ENCODE measurements around the gene PDLIM1.

PDLIM1 gene

DNA sequence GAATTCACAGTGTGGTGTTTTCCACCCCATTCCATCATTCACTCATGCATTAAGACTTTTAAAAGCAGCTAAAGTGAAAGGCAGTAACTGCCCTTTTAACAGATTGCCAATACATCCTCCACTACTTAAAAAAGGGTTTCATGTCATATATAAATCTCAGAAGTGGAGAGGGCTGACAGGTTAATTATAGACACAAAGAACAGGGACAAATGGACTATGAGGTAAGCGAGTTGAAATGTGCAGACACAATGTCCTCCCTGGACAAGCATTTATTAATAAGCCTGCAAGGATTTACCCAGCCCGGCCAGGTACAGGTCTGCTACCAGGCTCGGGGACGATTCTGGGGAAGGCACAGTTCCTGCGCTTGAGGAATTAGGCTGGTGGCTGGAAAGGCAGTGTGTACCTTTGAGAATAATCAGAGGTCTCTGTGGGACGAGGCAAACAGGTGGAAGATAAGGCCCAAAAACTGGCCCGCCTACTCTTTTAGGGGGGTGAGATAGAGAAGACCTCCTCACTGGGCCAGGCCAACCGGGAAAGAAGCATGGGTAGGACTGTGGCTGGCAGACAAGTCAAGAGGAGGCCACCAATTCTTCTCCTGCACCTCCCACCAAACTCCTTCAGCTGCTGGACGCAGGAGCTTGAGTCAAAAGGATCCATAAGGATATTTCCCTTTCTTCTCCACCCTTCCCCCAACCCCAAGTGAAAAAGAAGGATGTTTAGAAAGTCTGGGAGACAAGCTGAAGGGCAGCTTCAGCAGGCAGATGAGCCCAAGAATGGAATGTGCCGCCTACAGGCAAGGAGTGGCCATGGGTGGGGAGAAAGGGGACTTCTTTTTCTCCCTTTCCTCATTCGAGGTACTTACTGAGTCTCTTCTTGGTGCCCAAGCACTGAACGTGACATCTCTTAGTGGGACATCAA, 1.5 kb downstream of the PDLIM1 start:
- DNase-seq (ENCODE audit: low read depth in 3 of 3): no peak

DNA sequence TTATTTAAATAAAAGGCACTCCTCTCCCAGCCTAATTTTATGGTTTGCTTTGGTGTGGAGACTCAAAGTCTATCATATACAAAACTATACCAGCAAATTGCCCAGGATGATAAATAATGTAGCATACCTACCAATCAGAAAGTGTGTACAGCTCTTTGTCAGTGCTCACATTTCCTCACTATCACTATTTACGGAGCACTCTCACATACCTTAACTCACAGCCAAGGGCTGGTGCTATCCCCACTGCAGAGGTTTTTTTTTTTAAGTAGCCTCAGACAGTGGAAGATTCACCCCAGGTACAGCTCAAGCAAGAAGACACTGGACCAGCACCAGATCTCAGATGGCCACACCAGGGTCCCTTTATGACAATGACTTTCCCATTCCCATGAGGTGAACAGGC, 2.5 kb downstream of the PDLIM1 start:
- no peak for DNase-seq (ENCODE audit: low read depth in 3 of 3)

DNA sequence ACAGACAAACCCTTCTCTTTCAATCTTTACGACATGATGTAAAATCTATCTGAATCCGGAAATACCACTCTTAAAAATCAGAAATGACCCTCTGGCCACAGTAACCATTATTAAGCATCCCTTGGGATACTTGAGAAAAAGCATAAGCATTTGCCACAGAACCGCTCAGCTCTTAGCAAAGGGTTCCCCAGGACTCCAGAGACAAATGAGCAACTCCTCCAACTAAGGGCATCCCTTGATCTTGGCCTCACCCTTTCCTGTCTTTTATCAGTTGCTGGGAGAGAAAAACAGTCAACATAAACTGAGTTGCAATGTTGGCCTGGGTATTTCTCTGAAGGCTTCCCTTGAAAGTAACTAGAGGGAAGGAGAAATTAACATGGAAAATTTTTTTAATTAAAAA, 3.5 kb downstream of the PDLIM1 start:
- DNase-seq (ENCODE audit: low read depth in 3 of 3): no peak

DNA sequence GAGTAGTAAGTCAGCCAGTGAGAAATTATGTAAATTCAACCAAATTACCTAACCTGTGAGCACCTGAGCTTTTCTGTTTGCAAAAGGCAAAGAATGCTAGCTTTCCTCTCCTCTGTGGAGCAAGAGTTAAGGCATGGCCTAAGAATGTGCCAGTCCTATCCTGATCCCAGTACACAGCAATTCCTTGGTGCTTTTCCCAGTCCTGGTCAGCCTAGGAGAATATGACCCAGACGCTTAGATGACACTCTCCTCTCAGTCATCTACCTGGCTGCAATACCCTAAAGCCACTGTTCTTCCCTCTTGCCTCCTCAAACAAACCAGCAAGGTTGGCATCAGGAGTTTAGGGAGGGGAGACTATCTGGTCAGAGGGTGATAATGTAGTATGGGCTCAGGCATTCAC, 4.1 kb downstream of the PDLIM1 start:
- DNase-seq (ENCODE audit: low read depth in 3 of 3): no peak

DNA sequence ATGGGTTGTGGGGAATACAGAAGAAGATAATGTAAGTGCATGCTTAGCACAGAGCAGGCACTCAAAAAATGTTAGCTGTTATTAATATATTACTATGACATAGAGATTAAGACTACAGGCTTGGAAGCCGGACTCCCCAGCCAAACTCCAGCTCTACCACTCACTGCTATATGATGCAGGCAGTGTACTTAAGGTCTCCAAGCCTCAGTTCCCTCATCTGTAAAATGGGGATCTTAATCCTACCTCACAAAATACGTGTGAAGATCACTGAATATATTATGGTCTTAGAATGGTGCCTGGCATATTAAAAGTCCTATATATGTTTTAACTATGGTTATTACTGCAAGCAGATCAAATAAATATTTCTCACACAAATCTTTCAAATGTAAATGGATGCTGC, 5.2 kb downstream of the PDLIM1 start:
- no peak for DNase-seq (ENCODE audit: low read depth in 3 of 3)

DNA sequence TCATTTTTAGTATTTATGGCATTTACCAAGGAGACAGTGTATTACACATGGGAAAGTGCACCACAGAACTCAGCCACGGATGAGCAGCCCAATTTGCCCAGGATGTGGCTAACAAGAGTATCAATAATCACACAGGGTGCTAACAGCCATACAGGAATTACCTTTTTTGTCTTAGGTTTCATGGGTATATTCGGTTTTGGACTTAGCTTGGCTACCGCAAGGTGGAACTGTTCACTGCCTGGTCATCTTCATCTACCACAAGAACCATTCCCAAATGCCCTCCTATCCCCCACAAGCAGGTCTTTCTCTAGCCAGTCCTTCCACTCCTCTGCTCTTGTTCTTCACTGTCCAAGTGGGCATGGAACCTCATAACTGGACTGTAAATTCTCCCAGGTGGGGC, 6.0 kb downstream of the PDLIM1 start:
- no peak for DNase-seq (ENCODE audit: low read depth in 3 of 3)

DNA sequence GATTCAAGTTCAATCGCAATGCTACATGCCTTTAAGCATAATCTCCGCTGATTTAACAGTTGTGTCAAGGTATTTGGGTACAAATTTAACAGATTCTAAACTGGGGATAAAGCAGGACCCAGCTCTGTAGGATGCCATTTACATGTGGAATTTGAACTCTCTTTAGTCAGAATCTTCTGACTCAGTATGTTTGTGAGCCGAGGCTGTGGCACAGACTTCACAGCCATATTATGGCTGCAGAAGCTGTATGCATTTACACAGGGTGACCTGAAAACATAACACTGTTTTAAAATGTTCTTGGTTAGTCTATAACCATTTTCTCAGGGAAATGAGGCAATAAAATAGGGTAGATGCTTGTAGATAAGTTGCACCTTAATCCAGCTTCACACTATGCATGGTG, 8.7 kb downstream of the PDLIM1 start:
- no peak for DNase-seq (ENCODE audit: low read depth in 3 of 3)

DNA sequence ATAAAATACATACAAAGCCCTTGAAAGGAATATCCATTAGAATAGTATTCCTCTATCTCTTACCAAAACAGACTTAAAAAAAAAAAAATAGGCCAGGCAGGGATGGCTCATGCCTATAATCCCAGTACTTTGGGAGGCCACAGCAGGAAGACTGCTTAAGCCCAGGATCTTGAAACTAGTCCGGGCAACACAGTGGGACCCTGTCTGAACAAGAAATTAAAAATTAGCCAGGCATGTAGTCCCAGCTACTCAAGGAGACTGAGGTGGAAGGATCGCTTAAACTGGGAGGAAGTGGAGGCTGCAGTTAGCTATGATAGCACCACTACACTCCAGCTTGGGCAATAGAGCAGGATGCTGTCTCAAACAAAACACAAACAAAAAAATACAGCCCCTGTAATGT, 9.6 kb downstream of the PDLIM1 start:
- no peak for DNase-seq (ENCODE audit: low read depth in 3 of 3)

DNA sequence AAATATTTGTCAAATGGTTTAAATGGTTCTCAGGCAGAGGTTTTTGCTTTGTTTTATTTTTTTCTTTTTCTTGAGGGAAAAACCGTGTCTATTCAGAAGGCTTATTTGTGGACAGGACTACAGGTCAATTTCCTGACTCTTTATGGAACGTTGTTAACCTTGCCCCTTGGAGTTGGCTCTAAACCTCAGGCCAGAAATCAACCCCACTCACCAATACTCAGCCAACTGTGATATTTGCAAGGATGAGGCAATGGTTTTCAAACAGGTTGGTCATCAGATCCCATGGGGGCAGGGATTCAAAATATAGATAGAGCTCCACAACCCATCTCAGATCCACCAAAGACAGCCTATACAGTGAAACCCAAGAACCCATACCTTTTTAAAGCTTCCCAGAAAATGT, 10.2 kb downstream of the PDLIM1 start:
- no peak for DNase-seq (ENCODE audit: low read depth in 3 of 3)

DNA sequence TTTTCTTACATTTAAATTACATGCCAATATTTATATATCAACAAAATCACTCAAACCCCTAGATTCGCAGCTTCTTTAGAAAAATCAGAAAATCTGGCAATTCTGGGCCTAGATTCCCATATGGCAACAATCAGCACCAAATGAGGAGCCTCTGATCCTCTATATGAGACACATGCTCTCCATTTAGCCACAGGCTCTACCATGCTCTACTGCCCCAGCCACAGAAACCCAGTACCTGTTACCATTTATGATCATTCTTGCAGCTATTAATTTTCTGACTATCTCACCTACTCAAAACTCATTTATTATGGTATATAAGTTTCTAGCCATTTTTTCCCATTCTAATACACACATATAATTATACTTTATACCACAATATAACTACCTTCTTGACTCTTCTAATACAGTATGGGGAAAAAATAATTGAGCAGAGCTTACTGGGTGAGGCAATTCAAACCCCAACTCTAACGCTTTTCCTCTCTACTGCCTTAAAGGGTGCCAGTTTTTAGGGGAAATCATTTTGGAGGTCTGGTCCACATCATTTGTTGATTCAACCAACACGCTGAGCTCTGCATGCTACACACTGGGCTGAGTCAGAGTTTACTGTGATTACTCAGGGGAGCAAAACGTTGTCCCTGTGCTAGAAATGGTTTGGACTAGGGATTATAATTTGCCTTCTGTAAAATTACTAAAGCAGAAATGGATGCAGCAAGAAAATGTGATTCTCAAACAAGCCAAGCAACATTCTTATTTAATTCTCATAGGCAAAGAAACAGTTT, 11.6 kb downstream of the PDLIM1 start:
- DNase-seq (ENCODE audit: low read depth in 3 of 3): no peak

DNA sequence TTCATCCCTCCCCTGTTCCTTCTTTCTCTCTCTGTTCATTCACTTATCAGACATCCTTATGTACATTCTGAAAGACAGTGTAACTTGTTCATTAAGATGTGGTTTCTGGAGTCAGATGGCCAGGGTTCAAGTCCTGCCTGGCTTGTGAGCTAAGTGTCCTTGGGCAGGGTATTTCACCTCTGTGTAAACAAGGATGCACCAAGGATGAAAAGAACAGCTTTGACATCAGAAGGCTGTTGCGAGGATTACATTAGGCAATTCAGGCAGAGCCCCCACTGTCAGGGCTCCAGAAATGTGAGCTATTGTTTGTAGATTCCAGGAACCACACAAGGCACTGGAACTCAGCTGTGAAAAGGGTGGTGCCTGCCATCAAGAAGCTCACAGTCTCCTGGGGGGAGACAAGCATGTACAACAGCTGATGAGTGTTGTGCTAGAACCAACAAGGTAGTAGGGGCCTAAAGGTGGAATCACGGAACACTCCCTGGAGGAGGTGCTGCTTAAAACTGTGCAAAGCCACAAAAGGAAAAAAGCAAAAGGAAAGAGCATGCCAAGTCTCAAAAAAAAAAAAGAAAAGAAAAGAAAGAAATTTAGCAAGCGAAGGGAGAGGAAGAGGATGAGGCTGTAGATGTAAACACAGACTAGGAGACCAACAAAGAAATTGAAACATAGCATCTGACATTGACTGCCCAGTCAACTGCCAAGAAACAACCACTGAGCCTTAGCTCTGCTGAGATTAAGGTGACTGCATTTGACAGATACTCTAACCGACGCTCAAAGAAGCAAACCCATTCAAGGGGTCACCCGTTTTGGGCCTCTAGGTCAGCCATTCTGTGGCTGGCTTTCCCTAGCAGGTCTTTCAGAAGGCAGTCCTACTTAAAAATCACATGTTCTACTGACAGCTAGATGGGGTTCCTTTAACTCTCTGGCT, 12.5 kb downstream of the PDLIM1 start:
- no peak for DNase-seq (ENCODE audit: low read depth in 3 of 3)

DNA sequence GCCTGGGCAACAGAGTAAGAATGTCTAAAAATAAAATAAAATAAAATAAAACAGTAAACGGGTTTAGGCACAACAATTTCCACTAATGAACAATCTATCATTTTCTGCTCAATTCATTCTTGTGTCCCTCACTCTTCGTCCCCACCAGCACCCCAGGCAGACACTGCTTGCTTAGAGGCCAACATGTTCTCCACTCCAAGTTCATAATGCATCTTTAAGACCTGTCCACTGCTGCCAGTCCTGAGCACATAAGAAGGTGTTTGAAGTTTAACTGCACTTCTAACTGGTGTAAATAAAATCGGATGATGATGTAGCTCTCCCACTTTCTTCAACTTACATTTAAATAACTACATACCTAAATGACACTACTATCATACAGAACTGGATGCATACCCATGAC, 13.2 kb downstream of the PDLIM1 start:
- DNase-seq (ENCODE audit: low read depth in 3 of 3): no peak

DNA sequence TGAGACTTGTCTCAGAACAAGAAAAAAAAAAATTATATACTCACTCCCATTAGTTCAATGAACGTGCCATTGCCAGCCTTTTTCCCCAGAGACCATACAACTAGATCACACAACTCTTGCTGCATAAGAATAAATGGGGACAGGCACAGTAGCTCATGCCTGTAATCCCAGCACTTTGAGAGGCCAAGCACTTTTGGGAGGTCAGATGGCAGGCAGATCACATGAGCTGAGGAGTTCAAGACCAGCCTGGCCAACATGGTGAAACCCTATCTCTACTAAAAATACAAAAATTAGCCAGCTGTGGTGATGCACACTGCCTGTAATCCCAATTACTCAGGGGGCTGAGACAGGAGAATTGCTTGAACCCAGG, 13.6 kb downstream of the PDLIM1 start:
- DNase-seq (ENCODE audit: low read depth in 3 of 3): no peak

DNA sequence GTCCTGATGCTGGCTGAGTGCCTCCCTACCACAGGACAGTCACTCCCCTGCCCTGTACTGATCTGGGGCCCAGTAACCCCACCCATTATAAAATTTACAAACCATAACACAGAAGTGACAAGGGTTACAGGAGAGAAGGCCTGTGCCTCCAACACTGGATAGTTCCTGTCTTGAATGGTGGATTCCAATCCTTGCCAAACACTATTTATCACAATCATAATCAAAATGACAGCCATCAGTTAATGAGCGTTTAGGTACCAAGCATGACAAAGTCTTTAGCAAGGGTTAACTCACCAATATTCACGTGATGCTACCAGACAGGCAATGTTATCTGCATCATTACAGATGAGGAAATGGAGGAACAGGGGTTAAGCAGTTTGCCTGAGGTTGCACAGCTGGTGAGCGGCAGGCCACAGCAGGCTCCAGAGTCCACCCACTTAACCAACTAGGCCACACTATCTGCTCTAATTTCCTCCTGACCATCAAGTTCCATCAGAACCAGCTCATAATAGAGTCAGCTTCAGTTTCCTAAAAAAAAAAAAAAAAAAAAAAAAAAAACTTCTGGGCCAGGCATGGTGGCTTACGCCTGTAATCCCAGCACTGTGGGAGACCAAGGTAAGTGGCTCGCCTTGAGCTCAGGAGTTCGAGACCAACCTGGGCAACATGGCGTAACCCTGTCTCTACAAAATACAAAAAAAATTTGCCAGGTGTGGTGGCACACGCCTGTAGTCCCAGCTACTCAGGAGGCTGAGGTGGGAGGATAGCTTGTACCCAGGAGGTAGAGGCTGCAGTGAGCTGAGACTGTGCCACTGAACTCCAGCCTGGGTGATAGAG, 14.2 kb downstream of the PDLIM1 start:
- no peak for DNase-seq (ENCODE audit: low read depth in 3 of 3)

DNA sequence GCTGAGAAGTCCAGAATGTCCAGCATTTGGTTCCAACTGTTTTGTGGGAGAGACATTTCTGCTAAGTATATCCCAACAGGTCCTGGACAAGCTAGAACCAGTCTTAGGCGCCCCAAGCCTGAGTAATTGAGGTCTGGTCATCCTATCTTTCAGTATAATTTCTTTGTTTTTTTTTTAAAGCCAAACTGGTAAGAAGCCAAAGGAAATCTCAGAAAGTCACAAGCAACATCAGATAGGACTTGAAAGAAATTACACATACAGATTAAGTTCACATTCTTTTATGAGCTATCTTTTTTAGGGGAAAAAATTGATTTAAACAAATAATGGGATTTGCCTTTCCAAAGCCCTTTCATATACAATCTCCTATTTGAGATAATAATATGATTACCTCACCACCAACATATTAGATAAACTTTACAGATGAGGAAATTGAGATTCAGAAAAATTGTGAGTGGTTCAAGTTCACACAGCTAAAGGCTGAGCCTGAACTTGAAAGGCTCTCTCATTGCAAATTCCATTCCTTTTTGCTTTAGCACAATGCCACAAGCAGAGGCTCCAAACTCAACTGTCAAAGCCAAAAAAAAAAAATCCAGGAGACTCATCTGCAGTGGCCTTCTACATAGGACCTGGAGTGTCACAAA, 15.0 kb downstream of the PDLIM1 start:
- DNase-seq (ENCODE audit: low read depth in 3 of 3): no peak

DNA sequence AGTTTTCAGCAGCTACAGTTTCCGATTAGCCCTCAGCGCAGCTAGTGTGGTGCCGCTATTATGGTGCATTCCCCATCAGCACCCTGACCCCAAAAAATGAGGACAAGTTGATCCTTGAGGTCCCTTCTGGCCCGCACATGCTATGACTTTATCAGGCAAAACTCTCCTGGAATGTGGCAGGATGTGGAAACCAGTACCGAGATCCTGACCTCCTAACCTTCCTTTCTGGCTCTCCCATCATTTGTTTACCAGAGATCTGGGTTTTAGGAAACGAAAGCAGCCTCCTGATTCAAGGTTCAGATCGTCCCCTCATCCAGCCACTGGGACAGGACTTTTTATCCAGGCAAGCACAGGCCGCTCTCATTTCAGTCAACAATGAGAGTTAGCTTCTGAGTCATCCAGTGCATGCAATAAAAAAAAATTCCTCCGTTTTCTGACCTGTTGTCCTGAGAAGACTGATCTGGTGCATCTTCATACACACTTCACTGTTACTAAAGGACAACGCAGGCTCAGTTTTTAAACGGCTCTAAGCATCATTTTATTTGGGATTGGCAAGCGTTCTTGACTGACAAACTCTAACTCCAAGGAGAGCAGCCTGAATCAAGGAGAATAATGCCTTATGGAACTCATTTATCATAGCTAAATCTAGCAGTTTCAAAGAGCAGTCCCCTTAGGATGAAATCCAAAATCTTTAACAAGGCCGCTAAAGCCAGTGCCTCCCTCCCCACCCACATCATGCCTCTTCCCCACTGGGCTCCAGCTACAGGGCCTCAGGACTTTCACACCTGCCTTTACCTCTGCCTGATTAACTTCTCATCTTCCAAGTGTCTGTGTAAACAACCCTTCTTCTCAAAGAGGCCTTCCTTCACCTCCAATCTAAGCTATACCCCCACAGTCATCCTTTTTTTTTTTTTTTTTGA, 17.1 kb downstream of the PDLIM1 start:
- DNase-seq (ENCODE audit: low read depth in 3 of 3): no peak

DNA sequence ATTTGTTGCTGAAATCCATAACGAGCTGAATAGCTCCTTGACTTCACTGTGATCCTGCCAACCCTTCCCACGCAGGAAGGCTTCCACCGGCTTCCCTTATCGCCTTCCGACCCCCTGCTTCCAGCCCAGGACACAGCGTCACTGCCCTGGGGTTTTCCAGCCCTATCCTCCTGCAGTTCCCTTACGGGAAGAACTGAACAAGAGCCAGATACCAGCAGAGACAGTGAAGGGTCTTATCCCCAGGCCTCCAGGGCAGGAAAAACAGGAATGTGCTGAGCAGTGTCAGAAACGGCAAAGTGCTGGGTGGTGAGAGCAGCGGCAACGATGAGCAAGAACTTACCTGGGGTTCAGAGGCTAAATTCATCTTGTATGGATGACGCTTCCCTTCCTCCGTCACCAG, 22.4 kb downstream of the PDLIM1 start:
- DNase-seq (ENCODE audit: low read depth in 3 of 3): no peak

DNA sequence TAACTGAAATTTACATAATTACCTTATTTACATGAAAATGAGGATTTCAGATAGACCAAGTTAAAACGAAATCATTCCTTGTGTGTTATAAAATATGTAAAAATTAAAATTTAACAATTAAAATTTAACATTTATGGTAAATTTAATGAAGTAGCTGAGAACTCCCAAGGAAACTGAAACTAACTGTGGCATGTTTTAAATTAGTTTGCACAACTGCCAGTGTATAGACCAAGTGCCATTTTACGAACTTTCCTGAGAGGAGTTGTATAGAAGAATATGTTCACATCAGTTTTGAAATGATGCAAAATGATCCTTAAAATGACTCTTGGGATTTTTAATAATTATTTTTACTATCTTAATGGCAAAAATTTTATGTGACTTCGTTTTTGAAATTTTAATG, 23.6 kb downstream of the PDLIM1 start:
- DNase-seq (ENCODE audit: low read depth in 3 of 3): no peak

DNA sequence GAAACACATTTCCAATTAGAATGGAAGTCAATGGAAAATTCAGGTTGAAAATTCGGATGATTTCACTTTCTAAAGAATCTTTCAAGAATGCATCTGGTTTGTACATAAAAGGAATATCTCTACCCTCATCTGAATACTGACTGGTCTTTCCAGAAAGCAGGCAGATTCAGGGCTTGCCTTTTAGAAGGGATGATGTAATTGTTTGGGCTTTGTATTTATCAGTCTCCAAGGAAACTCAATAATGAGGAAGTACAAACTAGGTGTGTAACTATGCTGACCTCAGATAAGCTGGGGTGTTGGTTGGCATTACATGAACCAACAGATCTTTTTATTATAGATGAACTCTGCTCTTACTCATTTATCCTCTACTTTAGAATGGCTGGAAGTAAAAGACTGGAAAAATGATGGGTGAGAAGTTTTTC, 24.1 kb downstream of the PDLIM1 start:
- no peak for DNase-seq (ENCODE audit: low read depth in 3 of 3)

DNA sequence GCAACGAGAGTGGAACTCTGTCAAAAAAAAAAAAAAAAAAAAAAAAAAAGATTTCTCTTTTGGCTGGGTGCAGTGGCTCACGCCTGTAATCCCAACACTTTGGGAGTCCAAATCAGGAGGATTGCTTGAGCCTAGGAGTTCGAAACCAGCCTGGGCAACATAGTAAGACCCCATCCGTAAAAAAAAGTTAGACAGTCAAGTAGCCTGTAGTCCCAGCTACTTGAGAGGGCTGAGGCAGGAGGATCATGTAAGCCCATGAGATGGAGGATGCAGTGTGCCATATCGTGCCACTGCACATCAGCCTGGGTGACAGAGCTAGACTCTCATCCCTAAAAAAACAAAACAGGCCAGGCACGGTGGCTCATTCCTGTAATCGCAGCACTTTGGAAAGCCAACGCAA, 25.2 kb downstream of the PDLIM1 start:
- DNase-seq (ENCODE audit: low read depth in 3 of 3): no peak
